GM23338 (cell line): Measurements from ENCODE around the gene DHX32.
A peak's percentile ranks its signal among the peaks of the same experiment; 100 is the strongest.

Experiments used
- CREB1 ChIP-seq: fragments of 250-450 bp; sonication (Bioruptor Pico); IDR thresholded peaks from 2 replicates; pipeline ENCODE4 v1.5.0; 2020; ENCODE audit warnings: low read depth, mild to moderate bottlenecking, moderate library complexity
- ETS1 ChIP-seq: IDR thresholded peaks from 2 replicates; pipeline ENCODE4 v1.6.1; 2016; ENCODE audit warnings: antibody characterized with exemption
- EZH2 ChIP-seq: fragments of 200-600 bp; sonication (generic); IDR thresholded peaks from one replicate; pipeline ENCODE4 v1.8.0; 2017; ENCODE audit warnings: antibody characterized with exemption, mild to moderate bottlenecking, low read depth; ENCODE audit not compliant: unreplicated experiment
- EZH2phosphoT487 ChIP-seq: fragments of 200-600 bp; sonication (generic); IDR thresholded peaks from one replicate; pipeline ENCODE4 v1.8.1; 2018; ENCODE audit warnings: antibody characterized with exemption; ENCODE audit not compliant: unreplicated experiment
- JUNB ChIP-seq: IDR thresholded peaks from one replicate; pipeline ENCODE4 v1.6.1; 2016; ENCODE audit warnings: antibody characterized with exemption; ENCODE audit not compliant: unreplicated experiment
- NANOG ChIP-seq: IDR thresholded peaks from 2 replicates; pipeline ENCODE4 v1.6.1; 2016; ENCODE audit warnings: antibody characterized with exemption, borderline replicate concordance
- POLR2AphosphoS5 ChIP-seq: IDR thresholded peaks from 2 replicates; pipeline ENCODE4 v1.6.1; 2016; ENCODE audit warnings: antibody characterized with exemption, low read depth
- REST ChIP-seq: IDR thresholded peaks from one replicate; pipeline ENCODE4 v1.6.1; 2018; ENCODE audit warnings: antibody characterized with exemption; ENCODE audit not compliant: unreplicated experiment
- STAT1 ChIP-seq: IDR thresholded peaks from one replicate; pipeline ENCODE4 v1.6.1; 2016; ENCODE audit warnings: antibody characterized with exemption; ENCODE audit not compliant: unreplicated experiment
- ZNF114 ChIP-seq: fragments of 250-450 bp; sonication (Bioruptor Pico); IDR thresholded peaks from 2 replicates; pipeline ENCODE4 v1.5.0; 2020; ENCODE audit warnings: mild to moderate bottlenecking, moderate library complexity
- ZNF331 ChIP-seq: fragments of 250-450 bp; sonication (Bioruptor Pico); IDR thresholded peaks from 2 replicates; pipeline ENCODE4 v1.5.0; 2020; ENCODE audit warnings: low read depth, mild to moderate bottlenecking, moderate library complexity
- ZNF462 ChIP-seq: fragments of 250-450 bp; sonication (Bioruptor Pico); IDR thresholded peaks from 2 replicates; pipeline ENCODE4 v1.5.0; 2020; ENCODE audit warnings: mild to moderate bottlenecking, moderate library complexity
- TF ChIP-seq, protein P1 (sequence below), 2 experiments: fragments of 200-600 bp in 1 of 2; sonication (generic) in 1 of 2; conservative IDR thresholded peaks; 2 replicates each; pipeline versions ENCODE4 v1.5.1 to v1.6.1; 2016 to 2017; ENCODE audit warnings: antibody characterized with exemption in 2 of 2, low read depth in 2 of 2, mild to moderate bottlenecking in 2 of 2, moderate library complexity in 1 of 2

- peak; percentile 78; the same call in 1 of the 2 replicates for TF ChIP-seq ZNF462
- TF ChIP-seq, protein P1, sequence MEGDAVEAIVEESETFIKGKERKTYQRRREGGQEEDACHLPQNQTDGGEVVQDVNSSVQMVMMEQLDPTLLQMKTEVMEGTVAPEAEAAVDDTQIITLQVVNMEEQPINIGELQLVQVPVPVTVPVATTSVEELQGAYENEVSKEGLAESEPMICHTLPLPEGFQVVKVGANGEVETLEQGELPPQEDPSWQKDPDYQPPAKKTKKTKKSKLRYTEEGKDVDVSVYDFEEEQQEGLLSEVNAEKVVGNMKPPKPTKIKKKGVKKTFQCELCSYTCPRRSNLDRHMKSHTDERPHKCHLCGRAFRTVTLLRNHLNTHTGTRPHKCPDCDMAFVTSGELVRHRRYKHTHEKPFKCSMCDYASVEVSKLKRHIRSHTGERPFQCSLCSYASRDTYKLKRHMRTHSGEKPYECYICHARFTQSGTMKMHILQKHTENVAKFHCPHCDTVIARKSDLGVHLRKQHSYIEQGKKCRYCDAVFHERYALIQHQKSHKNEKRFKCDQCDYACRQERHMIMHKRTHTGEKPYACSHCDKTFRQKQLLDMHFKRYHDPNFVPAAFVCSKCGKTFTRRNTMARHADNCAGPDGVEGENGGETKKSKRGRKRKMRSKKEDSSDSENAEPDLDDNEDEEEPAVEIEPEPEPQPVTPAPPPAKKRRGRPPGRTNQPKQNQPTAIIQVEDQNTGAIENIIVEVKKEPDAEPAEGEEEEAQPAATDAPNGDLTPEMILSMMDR (conservative IDR thresholded peaks at IDR 0.05; ENCODE audit: low read depth in 2 of 2), result no peak
- TF ChIP-seq EZH2, result no peak
- no peak for TF ChIP-seq JUNB
- TF ChIP-seq EZH2phosphoT487, result no peak
- TF ChIP-seq POLR2AphosphoS5, result no peak
- no peak for TF ChIP-seq ZNF331 (CRISPR knock-in tag)
- TF ChIP-seq ETS1, result no peak
- TF ChIP-seq REST, result no peak
- no peak for TF ChIP-seq CREB1 (CRISPR knock-in tag)
- no peak for TF ChIP-seq NANOG
- no peak for TF ChIP-seq ZNF114 (CRISPR knock-in tag)
- no peak for TF ChIP-seq STAT1
Observed at GRCh38 chr10:125881192-125881591, at the start of gene DHX32.
